Tibial artery (tissue), 4 donors: Measurements from ENCODE around the gene ADAM8.

ENCODE experiments used
- DNase-seq, 2 donors: peaks; one replicate each; pipeline ENCODE4 v3.0.0-alpha.2; 2019
- H3K27ac ChIP-seq, 2 donors: fragments of 200-600 bp; sonication (generic) in 1 of 2; 1 replicate in 1 of 2; 2 replicates in 1 of 2; pipeline ENCODE4 v1.5.1; 2018 to 2019; ENCODE audit warnings: mild to moderate bottlenecking in 1 of 2
- H3K27me3 ChIP-seq, 2 donors: fragments of 200-600 bp; sonication (generic) in 1 of 2; one replicate each; pipeline versions ENCODE4 v1.5.1 to v1.6.0; 2016 to 2019
- H3K36me3 ChIP-seq, 3 donors: fragments of 200-600 bp; sonication (generic) in 2 of 3; one replicate each; pipeline ENCODE4 v1.5.1; 2016 to 2019; ENCODE audit warnings: mild to moderate bottlenecking in 2 of 3
- H3K4me1 ChIP-seq, 4 donors: fragments of 200-600 bp; sonication (generic) in 2 of 4; 1 replicate in 3 of 4; 2 replicates in 1 of 4; pipeline ENCODE4 v1.5.1; 2016 to 2019
- H3K4me3 ChIP-seq, 2 donors: fragments of 200-600 bp; sonication (generic) in 1 of 2; 1 replicate in 1 of 2; 2 replicates in 1 of 2; pipeline ENCODE4 v1.5.1; 2018 to 2019; ENCODE audit warnings: mild to moderate bottlenecking in 2 of 2
- H3K9me3 ChIP-seq, 3 donors: fragments of 200-600 bp; sonication (generic) in 1 of 3; one replicate each; pipeline ENCODE4 v1.5.1; 2016 to 2019
- intact Hi-C: fragments of 100-400 bp; cut with DNase I; formaldehyde crosslinking; loops from one replicate; pipeline ENCODE4 v1.15.0; 2023; ENCODE audit warnings: low total_unique reads
- TF ChIP-seq, protein P1 (sequence below), 2 experiments: fragments of 200-600 bp in 1 of 2; fragments of 450-650 bp in 1 of 2; IDR thresholded peaks; one replicate each; pipeline ENCODE4 v1.5.1; 2017 to 2019; ENCODE audit warnings: antibody characterized with exemption in 2 of 2, mild to moderate bottlenecking in 1 of 2, moderate library complexity in 1 of 2

The ADAM8 gene

DNA sequence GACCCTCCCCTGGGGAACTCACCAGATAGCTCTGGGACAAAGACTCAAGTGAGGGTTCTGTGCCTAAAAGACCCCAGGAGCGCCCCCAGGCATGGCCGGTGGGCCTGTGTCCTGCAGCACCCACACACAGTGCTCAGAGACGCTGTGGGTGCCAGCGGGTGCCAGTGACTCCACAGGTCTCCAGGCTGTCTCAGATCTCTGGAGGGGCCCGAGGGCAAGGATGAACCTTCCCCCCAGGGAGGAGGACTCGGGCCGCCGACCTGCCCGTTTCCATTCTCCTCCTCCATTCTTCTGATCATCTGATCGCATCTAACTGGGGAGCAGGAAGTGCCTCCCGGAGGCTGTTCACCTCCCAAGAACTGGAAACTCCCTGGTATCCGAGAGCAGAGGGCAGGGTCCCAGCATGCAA, 980 bp downstream of the ADAM8 start:
- intact Hi-C loops, result no loop called here
- Histone ChIP-seq H3K4me1 (peaks cover 0 to 20% (median 6%) of the 10 kb centered on the region in 4 donors), H3K36me3 (peaks cover 15 to 47% (median 26%) of the 10 kb centered on the region in 3 donors), H3K4me3 (peak overlapping the region; percentile 6 to 18), H3K27me3 (peaks cover 0 to 20% of the 10 kb centered on the region in 2 donors), H3K9me3 (no peaks in the 10 kb centered on the region), H3K27ac (no peak overlapping the region)
- no peak for DNase-seq
- TF ChIP-seq, protein P1, sequence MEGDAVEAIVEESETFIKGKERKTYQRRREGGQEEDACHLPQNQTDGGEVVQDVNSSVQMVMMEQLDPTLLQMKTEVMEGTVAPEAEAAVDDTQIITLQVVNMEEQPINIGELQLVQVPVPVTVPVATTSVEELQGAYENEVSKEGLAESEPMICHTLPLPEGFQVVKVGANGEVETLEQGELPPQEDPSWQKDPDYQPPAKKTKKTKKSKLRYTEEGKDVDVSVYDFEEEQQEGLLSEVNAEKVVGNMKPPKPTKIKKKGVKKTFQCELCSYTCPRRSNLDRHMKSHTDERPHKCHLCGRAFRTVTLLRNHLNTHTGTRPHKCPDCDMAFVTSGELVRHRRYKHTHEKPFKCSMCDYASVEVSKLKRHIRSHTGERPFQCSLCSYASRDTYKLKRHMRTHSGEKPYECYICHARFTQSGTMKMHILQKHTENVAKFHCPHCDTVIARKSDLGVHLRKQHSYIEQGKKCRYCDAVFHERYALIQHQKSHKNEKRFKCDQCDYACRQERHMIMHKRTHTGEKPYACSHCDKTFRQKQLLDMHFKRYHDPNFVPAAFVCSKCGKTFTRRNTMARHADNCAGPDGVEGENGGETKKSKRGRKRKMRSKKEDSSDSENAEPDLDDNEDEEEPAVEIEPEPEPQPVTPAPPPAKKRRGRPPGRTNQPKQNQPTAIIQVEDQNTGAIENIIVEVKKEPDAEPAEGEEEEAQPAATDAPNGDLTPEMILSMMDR (IDR thresholded peaks at IDR 0.05), result no peak

DNA sequence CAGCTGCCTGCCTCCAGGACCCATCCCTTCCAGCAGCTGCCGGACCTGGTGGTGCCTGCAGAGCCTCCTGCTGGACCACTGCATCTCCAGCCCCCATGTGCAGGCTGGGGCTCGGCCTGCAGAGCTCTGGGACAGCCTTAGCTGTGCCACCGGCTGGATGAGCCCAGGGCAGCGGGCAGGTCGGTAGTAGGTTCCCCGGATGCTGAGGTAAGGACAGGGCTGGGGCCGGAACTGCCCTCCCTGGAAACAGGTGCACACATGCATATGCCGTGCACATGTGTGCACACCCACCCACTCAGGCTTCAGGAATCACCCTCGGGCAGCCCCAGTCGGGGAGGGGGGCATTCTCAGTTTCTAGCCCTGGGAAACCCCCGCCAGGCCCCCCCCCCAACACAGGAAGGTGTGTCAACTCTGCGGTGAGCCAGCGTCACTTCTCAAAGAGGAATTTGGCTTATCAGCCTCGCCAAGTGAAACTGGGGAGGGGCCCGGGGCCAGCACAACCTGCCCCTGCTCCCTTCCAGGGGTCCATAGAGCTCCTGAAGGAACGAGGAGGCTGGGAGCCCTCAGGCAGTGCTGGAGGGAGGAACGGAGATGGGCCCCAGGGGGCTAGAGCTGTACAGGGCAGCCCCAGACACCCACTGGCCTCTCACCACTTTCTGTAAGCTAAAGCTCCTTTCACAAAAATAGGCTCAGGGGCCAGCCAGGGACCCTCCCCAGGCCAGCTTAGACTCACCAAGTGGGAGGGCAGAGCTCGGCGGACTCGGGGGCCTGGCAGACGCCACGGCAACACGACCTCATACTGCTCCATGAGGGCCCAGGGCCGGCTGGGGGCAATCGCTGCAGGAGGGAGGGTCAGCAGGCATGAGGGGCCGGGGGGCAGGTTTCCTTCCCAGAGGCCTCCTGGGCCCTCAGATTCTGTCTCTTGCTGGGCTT, 1.7 kb downstream of the ADAM8 start:
- Histone ChIP-seq H3K4me1 (peaks cover 0 to 20% (median 6%) of the 10 kb centered on the region in 4 donors), H3K36me3 (peaks cover 10 to 47% (median 20%) of the 10 kb centered on the region in 3 donors)
- DNase-seq, result no peak

DNA sequence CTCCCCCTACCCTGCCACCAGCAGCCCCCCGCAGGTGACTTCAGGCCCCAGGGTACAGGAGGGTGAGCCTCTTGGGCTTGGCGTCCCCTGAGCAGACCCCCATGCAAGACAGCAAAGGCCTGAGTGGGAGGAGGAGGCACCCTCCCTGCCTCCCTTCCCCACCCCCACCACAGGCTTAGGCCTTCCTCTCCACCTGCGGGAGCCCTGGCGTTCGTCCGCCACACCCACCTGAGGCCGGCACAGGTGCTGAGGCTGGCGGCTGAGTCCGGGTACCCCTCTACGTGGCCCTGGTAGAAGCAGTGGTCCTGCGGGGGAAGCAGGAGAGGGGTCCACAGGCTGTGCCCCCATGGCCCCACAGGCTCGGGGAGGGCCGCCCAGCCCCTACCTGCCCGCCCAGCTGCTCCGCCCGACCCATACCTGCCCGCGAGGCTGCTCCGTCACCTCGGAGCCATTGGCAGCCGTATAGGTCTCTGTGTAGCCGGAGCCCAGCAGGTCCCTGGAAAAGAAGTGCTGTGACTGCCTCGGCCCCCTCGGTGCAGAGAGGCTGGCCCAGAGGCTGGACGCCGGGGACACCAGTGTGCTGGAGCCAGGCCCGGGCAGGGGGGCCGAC, 3.0 kb downstream of the ADAM8 start:
- H3K4me3 ChIP-seq, result no peak overlapping the region
- intact Hi-C loops, result no loop called here
- DNase-seq, result no peak
- no peaks in the 10 kb centered on the region for H3K9me3 ChIP-seq
- peaks cover 0 to 20% of the 10 kb centered on the region in 2 donors for H3K27me3 ChIP-seq
- TF ChIP-seq, protein P1 (IDR thresholded peaks at IDR 0.05), result no peak
- H3K4me1 ChIP-seq, result peaks cover 0 to 17% (median 6%) of the 10 kb centered on the region in 4 donors
- no peak overlapping the region for H3K27ac ChIP-seq
- H3K36me3 ChIP-seq, result peaks cover 0 to 33% (median 6%) of the 10 kb centered on the region in 3 donors

More for the DNA sequence above, 1.7 kb downstream of the ADAM8 start:
- Histone ChIP-seq H3K9me3 (no peaks in the 10 kb centered on the region), H3K4me3 (no peak overlapping the region), H3K27ac (no peak overlapping the region), H3K27me3 (peaks cover 0 to 20% of the 10 kb centered on the region in 2 donors)
- TF ChIP-seq, protein P1 (IDR thresholded peaks at IDR 0.05), result no peak
- intact Hi-C loops, result no loop called here

GRCh38 chr10:133272964-133273420, 3.7 kb downstream of the ADAM8 start:
- TF ChIP-seq, protein P1 (IDR thresholded peaks at IDR 0.05), result no peak
- Histone ChIP-seq H3K4me1 (peaks cover 0 to 17% (median 6%) of the 10 kb centered on the region in 4 donors), H3K27me3 (peaks cover 0 to 20% of the 10 kb centered on the region in 2 donors), H3K36me3 (peaks cover 0 to 28% (median 5%) of the 10 kb centered on the region in 3 donors), H3K4me3 (no peak overlapping the region), H3K9me3 (no peaks in the 10 kb centered on the region), H3K27ac (no peak overlapping the region)
- DNase-seq, result no peak
- intact Hi-C loops, result no loop called here

DNA sequence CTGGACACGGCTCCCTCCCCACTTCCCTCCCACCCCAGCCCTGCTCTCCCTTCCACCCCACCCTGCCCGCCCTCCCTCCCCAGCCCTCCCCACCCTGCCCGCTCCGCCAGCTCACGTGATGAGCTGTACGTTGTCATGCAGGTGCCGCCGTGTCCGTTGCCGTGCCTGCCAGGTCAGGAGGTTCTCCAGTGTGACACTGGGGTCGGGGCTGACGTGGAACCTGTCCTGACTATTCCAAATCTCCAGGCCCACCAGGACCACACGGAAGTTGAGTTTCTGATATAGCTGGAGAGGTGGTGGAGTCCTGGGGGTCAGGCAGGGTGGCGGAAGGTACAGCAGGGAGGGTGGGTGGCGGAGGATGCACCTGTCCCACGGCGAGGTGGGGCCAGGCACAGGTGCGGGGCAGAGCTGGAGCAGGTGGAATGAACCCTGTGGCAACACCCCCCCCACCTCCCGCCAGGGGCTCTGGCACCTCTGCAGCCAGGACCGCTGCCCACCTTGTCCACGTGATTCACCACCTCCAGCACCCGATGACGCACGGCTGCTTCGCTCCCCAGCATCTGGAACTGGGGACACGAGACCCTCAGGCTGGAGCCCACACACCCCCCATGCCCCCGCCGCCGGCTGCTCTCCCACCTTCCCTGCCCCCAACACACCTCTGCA, 4.2 kb downstream of the ADAM8 start:
- intact Hi-C loops, result no loop called here
- no peak for DNase-seq

More for the DNA sequence above, 4.2 kb downstream of the ADAM8 start:
- Histone ChIP-seq H3K4me3 (no peak overlapping the region), H3K36me3 (peaks cover 0 to 24% (median 5%) of the 10 kb centered on the region in 3 donors), H3K9me3 (no peaks in the 10 kb centered on the region), H3K27me3 (peaks cover 0 to 17% of the 10 kb centered on the region in 2 donors), H3K27ac (no peak overlapping the region), H3K4me1 (peaks cover 0 to 16% (median 6%) of the 10 kb centered on the region in 4 donors)
- TF ChIP-seq, protein P1 (IDR thresholded peaks at IDR 0.05), result no peak
